ENCODE data around the gene ARRDC1. TPM values are rescaled to one million over a fixed set of nuclear protein-coding genes. Genes with fewer than 3 reads are reported as not detected.

ARRDC1 gene
- total RNA-seq, 6 experiments from 2014 or later = 15.9 to 18.2 (median 17.1) TPM

Other genes with a start within 250 kb of the ARRDC1 start
- 10 to 100 TPM in 1 of 6 experiments, 1 to 10 TPM in 5; 6.4 to 10.6 (median 8.7) TPM for gene EXD3, start 182.5 kb upstream of the ARRDC1 start, total RNA-seq (2021; fragmentation: NEBNext Ultra II Directional; extraction: Animal tissue kit (Norgen Biotek cat#: 25700))
- gene NOXA1, start 182.3 kb upstream of the ARRDC1 start, total RNA-seq (2021; fragmentation: NEBNext Ultra II Directional; extraction: Animal tissue kit (Norgen Biotek cat#: 25700)) = under 1 TPM in 5 of 6 experiments, not detected in 1; 0.09 to 0.36 (median 0.20) TPM
- gene ENTPD8, start 164.3 kb upstream of the ARRDC1 start, total RNA-seq (2021; fragmentation: NEBNext Ultra II Directional; extraction: Animal tissue kit (Norgen Biotek cat#: 25700)) = not detected
- gene NSMF, start 146.4 kb upstream of the ARRDC1 start, total RNA-seq (2021; fragmentation: NEBNext Ultra II Directional; extraction: Animal tissue kit (Norgen Biotek cat#: 25700)) = 10 to 100 TPM; 24.3 to 29.9 (median 26.4) TPM
- gene PNPLA7, start 55.3 kb upstream of the ARRDC1 start, total RNA-seq (2021; fragmentation: NEBNext Ultra II Directional; extraction: Animal tissue kit (Norgen Biotek cat#: 25700)) = under 1 TPM; 0.20 to 0.90 (median 0.52) TPM
- 10 to 100 TPM; 48.4 to 67.7 (median 57.3) TPM for gene MRPL41, start 53.8 kb upstream of the ARRDC1 start, total RNA-seq (2021; fragmentation: NEBNext Ultra II Directional; extraction: Animal tissue kit (Norgen Biotek cat#: 25700))
- 10 to 100 TPM; 18.2 to 20.7 (median 20.1) TPM for gene DPH7, start 26.8 kb upstream of the ARRDC1 start, total RNA-seq (2021; fragmentation: NEBNext Ultra II Directional; extraction: Animal tissue kit (Norgen Biotek cat#: 25700))
- 10 to 100 TPM; 23.9 to 34.4 (median 25.4) TPM for gene ZMYND19, start 15.2 kb upstream of the ARRDC1 start, total RNA-seq (2021; fragmentation: NEBNext Ultra II Directional; extraction: Animal tissue kit (Norgen Biotek cat#: 25700))
- gene EHMT1, start 13.3 kb downstream of the ARRDC1 start, total RNA-seq (2021; fragmentation: NEBNext Ultra II Directional; extraction: Animal tissue kit (Norgen Biotek cat#: 25700)) = 100 to 1,000 TPM in 1 of 6 experiments, 10 to 100 TPM in 5; 41.0 to 116 (median 46.9) TPM

Data from HFFc6 (cell line).